WERI-Rb-1 (cell line): ENCODE data around the gene PRKD1.

ENCODE experiments used
- DNase-seq: peaks from one replicate; pipeline ENCODE4 v3.0.0-alpha.2; 2020
- H3K27ac ChIP-seq: fragments of 250-450 bp; sonication (Bioruptor Pico); 2 replicates; pipeline ENCODE4 v1.5.1; 2020; ENCODE audit warnings: mild to moderate bottlenecking, moderate library complexity
- H3K27me3 ChIP-seq: fragments of 250-450 bp; sonication (Bioruptor Pico); 2 replicates; pipeline ENCODE4 v1.5.1; 2021; ENCODE audit warnings: mild to moderate bottlenecking, low read depth, moderate library complexity; ENCODE audit not compliant: insufficient read depth, severe bottlenecking
- H3K36me3 ChIP-seq: fragments of 250-450 bp; sonication (Bioruptor Pico); 2 replicates; pipeline ENCODE4 v1.5.1; 2020; ENCODE audit warnings: mild to moderate bottlenecking, moderate library complexity
- H3K4me3 ChIP-seq: 2 replicates; pipeline ENCODE4 v1.5.1; 2011; ENCODE audit warnings: low read depth, mild to moderate bottlenecking, control low read depth, low read length
- H3K9me3 ChIP-seq: fragments of 250-450 bp; sonication (Bioruptor Pico); 2 replicates; pipeline ENCODE4 v1.5.1; 2021; ENCODE audit warnings: mild to moderate bottlenecking, moderate library complexity; ENCODE audit not compliant: severe bottlenecking
- CTCF ChIP-seq: IDR thresholded peaks from 2 replicates; pipeline ENCODE4 v1.5.1; 2011; ENCODE audit warnings: low read depth, mild to moderate bottlenecking, control low read depth, inconsistent platforms, low read length

Gene PRKD1

DNA sequence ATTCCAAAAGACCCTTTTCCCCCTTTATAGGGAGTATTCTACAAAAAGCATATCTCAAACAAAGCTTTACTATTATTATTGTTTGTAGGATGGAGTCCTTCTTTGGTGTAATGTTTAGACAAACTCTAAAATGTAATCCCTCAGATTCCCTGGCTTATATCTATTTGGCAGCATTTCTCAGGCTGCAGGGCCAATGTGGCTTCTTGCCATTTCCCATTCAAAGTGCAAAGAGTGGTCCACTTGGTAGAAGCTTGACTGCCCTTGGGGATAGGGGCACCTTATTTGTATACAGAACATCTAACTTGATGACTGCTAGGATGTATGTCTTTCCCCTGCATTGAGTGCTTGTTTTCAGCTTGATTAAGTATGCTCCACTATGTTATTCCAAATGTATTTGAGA lies 242.7 kb downstream of the PRKD1 start:
- no peak for DNase-seq

GRCh38 chr14:29682789-29683188 lies 244.9 kb downstream of the PRKD1 start:
- no peak for TF ChIP-seq CTCF
- no peaks in the 10 kb centered on the region for H3K9me3 ChIP-seq

More for the DNA sequence above, 242.7 kb downstream of the PRKD1 start:
- Histone ChIP-seq H3K4me3 (no peak overlapping the region), H3K9me3 (no peaks in the 10 kb centered on the region), H3K27me3 (no peaks in the 10 kb centered on the region), H3K36me3 (no peaks in the 10 kb centered on the region), H3K27ac (no peak overlapping the region)
- no peak for TF ChIP-seq CTCF

DNA sequence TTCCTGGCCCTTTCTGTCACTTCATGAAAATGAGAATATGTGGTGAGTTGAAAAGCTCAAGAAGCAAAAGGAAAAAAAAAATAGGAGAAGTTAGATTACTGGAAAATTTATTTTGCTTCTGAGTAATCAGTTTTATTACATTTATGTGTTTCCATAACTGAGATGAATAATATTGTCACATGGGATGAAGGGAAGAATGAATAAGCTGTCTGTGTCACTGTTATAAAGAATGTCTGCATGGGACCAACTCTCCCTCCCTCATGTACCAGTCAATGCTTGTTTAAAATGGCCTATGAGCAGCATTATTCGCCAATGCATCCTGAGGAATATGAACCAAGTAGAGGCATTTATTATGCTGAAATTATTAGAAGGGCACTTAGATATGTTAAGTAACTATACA lies 246.3 kb downstream of the PRKD1 start:
- no peak for TF ChIP-seq CTCF
- no peak for DNase-seq
- Histone ChIP-seq H3K36me3 (no peaks in the 10 kb centered on the region), H3K27ac (no peak overlapping the region), H3K27me3 (no peaks in the 10 kb centered on the region), H3K4me3 (no peak overlapping the region), H3K9me3 (no peaks in the 10 kb centered on the region)

More at GRCh38 chr14:29682789-29683188, 244.9 kb downstream of the PRKD1 start:
- H3K27me3 ChIP-seq = no peaks in the 10 kb centered on the region
- no peak overlapping the region for H3K4me3 ChIP-seq
- H3K36me3 ChIP-seq = no peaks in the 10 kb centered on the region
- no peak overlapping the region for H3K27ac ChIP-seq
- no peak for DNase-seq

- Histone ChIP-seq H3K27ac (no peak overlapping the region), H3K36me3 (no peaks in the 10 kb centered on the region), H3K4me3 (no peak overlapping the region), H3K27me3 (no peaks in the 10 kb centered on the region), H3K9me3 (no peaks in the 10 kb centered on the region)
- TF ChIP-seq CTCF = no peak
- DNase-seq = no peak
These were observed 252.9 kb downstream of the PRKD1 start for GRCh38 chr14:29674566-29675285.

GRCh38 chr14:29672831-29673230 lies 254.8 kb downstream of the PRKD1 start:
- Histone ChIP-seq H3K27me3 (no peaks in the 10 kb centered on the region), H3K9me3 (no peaks in the 10 kb centered on the region), H3K36me3 (no peaks in the 10 kb centered on the region), H3K4me3 (no peak overlapping the region), H3K27ac (no peak overlapping the region)
- no peak for TF ChIP-seq CTCF
- DNase-seq = no peak

- H3K27me3 ChIP-seq = no peaks in the 10 kb centered on the region
- no peak for TF ChIP-seq CTCF
These were observed 256.6 kb downstream of the PRKD1 start for GRCh38 chr14:29671034-29671433.

More at GRCh38 chr14:29671034-29671433, 256.6 kb downstream of the PRKD1 start:
- Histone ChIP-seq H3K9me3 (no peaks in the 10 kb centered on the region), H3K36me3 (no peaks in the 10 kb centered on the region), H3K4me3 (no peak overlapping the region), H3K27ac (no peak overlapping the region)
- DNase-seq = no peak
